WTC11 (cell line): ENCODE measurements around the gene CEMIP. TPM values are rescaled to one million over a fixed set of nuclear protein-coding genes. Genes with fewer than 3 reads are reported as not detected.

Experiments
- ATAC-seq: fragments of 200-7000 bp; cut with Tn5 transposase; 2 replicates; pipeline ENCODE4 v1.10.0; 2021; ENCODE audit warnings: mild to moderate bottlenecking, moderate library complexity
- CTCF ChIA-PET: fragments of 300-600 bp; sonication (Branson Sonifier 250); formaldehyde crosslinking; loops from one replicate; lab custom pipeline; 2021; ENCODE audit warnings: antibody characterized with exemption; lab: Charles Lee
- POLR2A ChIA-PET: fragments of 350-600 bp; sonication (Branson Sonifier 250); formaldehyde crosslinking; loops from one replicate; lab custom pipeline; 2021; ENCODE audit warnings: antibody characterized with exemption; lab: Charles Lee
- DNase-seq: peaks from one replicate; pipeline ENCODE4 v3.0.0; 2021; ENCODE audit warnings: low spot score
- H3K27ac Mint-ChIP-seq: 2 replicates; pipeline ENCODE4 v1.8.0; 2021; ENCODE audit warnings: mixed read lengths
- H3K27me3 Mint-ChIP-seq: 2 replicates; pipeline ENCODE4 v1.8.0; 2021; ENCODE audit warnings: low read depth, mild to moderate bottlenecking, moderate library complexity, mixed read lengths
- H3K36me3 Mint-ChIP-seq: 2 replicates; pipeline ENCODE4 v1.8.0; 2021; ENCODE audit warnings: mixed read lengths
- H3K4me1 Mint-ChIP-seq: 2 replicates; pipeline ENCODE4 v1.8.0; 2022; ENCODE audit warnings: mixed read lengths
- H3K4me3 Mint-ChIP-seq: 2 replicates; pipeline ENCODE4 v1.8.0; 2021; ENCODE audit warnings: mild to moderate bottlenecking, moderate library complexity, mixed read lengths
- H3K9me3 Mint-ChIP-seq: 2 replicates; pipeline ENCODE4 v1.8.0; 2021; ENCODE audit warnings: mixed read lengths
- ATF1 ChIP-seq: sonication (generic); formaldehyde crosslinking; IDR thresholded peaks from 2 replicates; pipeline ENCODE4 v1.8.1; 2023; ENCODE audit warnings: mild to moderate bottlenecking, moderate library complexity, missing genetic modification reagents
- FOXK1 ChIP-seq: sonication (generic); formaldehyde crosslinking; IDR thresholded peaks from 2 replicates; pipeline ENCODE4 v1.8.0; 2022; ENCODE audit warnings: mild to moderate bottlenecking, moderate library complexity, missing genetic modification reagents
- GABPB1 ChIP-seq: sonication (generic); formaldehyde crosslinking; IDR thresholded peaks from 2 replicates; pipeline ENCODE4 v1.8.1; 2023; ENCODE audit warnings: mild to moderate bottlenecking, missing genetic modification reagents
- IRF2 ChIP-seq: sonication (generic); formaldehyde crosslinking; IDR thresholded peaks from 2 replicates; pipeline ENCODE4 v1.8.0; 2022; ENCODE audit warnings: low read depth, missing genetic modification reagents, borderline replicate concordance
- JAZF1 ChIP-seq: fragments of 250-450 bp; sonication (Bioruptor Pico); IDR thresholded peaks from 2 replicates; pipeline ENCODE4 v1.9.0; 2021; ENCODE audit warnings: moderate library complexity, mild to moderate bottlenecking, inconsistent platforms
- MYBL2 ChIP-seq: sonication (generic); formaldehyde crosslinking; IDR thresholded peaks from 2 replicates; pipeline ENCODE4 v1.8.1; 2023; ENCODE audit warnings: mild to moderate bottlenecking, moderate library complexity, missing genetic modification reagents
- NFATC4 ChIP-seq: fragments of 250-450 bp; sonication (Bioruptor Pico); IDR thresholded peaks from 2 replicates; pipeline ENCODE4 v1.9.0; 2021; ENCODE audit warnings: mild to moderate bottlenecking
- RELA ChIP-seq: sonication (generic); formaldehyde crosslinking; IDR thresholded peaks from 2 replicates; pipeline ENCODE4 v1.8.1; 2022; ENCODE audit warnings: missing genetic modification reagents, mild to moderate bottlenecking, borderline replicate concordance
- RORB ChIP-seq: fragments of 250-450 bp; sonication (Bioruptor Pico); IDR thresholded peaks from 2 replicates; pipeline ENCODE4 v1.9.0; 2021; ENCODE audit warnings: mild to moderate bottlenecking
- SMAD4 ChIP-seq: sonication (generic); formaldehyde crosslinking; IDR thresholded peaks from 2 replicates; pipeline ENCODE4 v1.8.0; 2022; ENCODE audit warnings: mild to moderate bottlenecking, missing genetic modification reagents
- TEAD4 ChIP-seq: sonication (generic); formaldehyde crosslinking; IDR thresholded peaks from 2 replicates; pipeline ENCODE4 v1.8.0; 2022; ENCODE audit warnings: mild to moderate bottlenecking, missing genetic modification reagents
- total RNA-seq: library from RNA; stranded (reverse); gene quantifications from 3 replicates; pipeline ENCODE4 v1.2.3, GENCODE V29; 2021
- TF ChIP-seq, protein P1 (sequence below): sonication (generic); formaldehyde crosslinking; IDR thresholded peaks from 2 replicates; pipeline ENCODE4 v1.8.1; 2023; ENCODE audit warnings: mild to moderate bottlenecking, missing genetic modification reagents
- TF ChIP-seq, protein P2 (sequence below): sonication (generic); formaldehyde crosslinking; IDR thresholded peaks from 2 replicates; pipeline ENCODE4 v1.8.1; 2022; ENCODE audit warnings: mild to moderate bottlenecking, missing genetic modification reagents, moderate library complexity, borderline replicate concordance
- TF ChIP-seq, protein P3 (sequence below): sonication (generic); formaldehyde crosslinking; IDR thresholded peaks from 2 replicates; pipeline ENCODE4 v1.8.0; 2022; ENCODE audit warnings: mild to moderate bottlenecking, missing genetic modification reagents
- TF ChIP-seq, protein P4 (sequence below): fragments of 200-600 bp; IDR thresholded peaks from 2 replicates; pipeline ENCODE4 v1.8.0; 2022; ENCODE audit warnings: antibody characterized with exemption
- TF ChIP-seq, protein P5 (sequence below): sonication (generic); formaldehyde crosslinking; conservative IDR thresholded peaks from 2 replicates; pipeline ENCODE4 v1.8.1; 2022; ENCODE audit warnings: mild to moderate bottlenecking, missing genetic modification reagents
- TF ChIP-seq, protein P6 (sequence below): sonication (generic); formaldehyde crosslinking; IDR thresholded peaks from 2 replicates; pipeline ENCODE4 v1.8.0; 2023; ENCODE audit warnings: missing genetic modification reagents, mild to moderate bottlenecking, borderline replicate concordance
- TF ChIP-seq, protein P7 (sequence below): fragments of 250-450 bp; sonication (Bioruptor Pico); IDR thresholded peaks from 2 replicates; pipeline ENCODE4 v1.9.0; 2021; ENCODE audit warnings: mild to moderate bottlenecking
- TF ChIP-seq, protein P8 (sequence below): sonication (generic); formaldehyde crosslinking; IDR thresholded peaks from 2 replicates; pipeline ENCODE4 v1.8.1; 2022; ENCODE audit warnings: low read depth, missing genetic modification reagents, borderline replicate concordance

The CEMIP gene
- total RNA-seq, 1 experiment from 2014 or later, result 0.87 TPM

DNA sequence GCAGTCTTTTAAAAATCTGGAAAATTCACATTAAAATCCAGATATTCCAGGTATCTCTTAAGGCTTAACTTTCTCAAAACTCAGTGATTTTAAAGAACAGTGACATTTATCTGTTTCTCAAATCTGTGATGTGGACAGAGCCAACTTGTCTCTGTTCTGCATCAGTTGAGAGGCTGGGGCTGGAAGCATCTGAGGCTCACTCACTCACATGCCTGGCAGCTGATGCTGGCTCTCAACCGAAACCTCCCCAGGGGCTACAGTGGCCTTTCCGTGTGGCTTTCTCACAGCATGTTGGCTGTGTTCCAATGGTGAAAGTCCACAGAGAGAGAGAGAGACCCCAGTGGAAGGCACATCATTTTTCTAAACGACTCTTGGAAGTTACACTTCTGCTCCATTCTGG, 53.5 kb downstream of the CEMIP start (continued):
- TF ChIP-seq, protein P1, sequence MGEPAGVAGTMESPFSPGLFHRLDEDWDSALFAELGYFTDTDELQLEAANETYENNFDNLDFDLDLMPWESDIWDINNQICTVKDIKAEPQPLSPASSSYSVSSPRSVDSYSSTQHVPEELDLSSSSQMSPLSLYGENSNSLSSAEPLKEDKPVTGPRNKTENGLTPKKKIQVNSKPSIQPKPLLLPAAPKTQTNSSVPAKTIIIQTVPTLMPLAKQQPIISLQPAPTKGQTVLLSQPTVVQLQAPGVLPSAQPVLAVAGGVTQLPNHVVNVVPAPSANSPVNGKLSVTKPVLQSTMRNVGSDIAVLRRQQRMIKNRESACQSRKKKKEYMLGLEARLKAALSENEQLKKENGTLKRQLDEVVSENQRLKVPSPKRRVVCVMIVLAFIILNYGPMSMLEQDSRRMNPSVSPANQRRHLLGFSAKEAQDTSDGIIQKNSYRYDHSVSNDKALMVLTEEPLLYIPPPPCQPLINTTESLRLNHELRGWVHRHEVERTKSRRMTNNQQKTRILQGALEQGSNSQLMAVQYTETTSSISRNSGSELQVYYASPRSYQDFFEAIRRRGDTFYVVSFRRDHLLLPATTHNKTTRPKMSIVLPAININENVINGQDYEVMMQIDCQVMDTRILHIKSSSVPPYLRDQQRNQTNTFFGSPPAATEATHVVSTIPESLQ (CRISPR knock-in tag), result no peak
- TF ChIP-seq NFATC4 (CRISPR knock-in tag), result no peak
- TF ChIP-seq JAZF1, result no peak
- TF ChIP-seq, protein P2, sequence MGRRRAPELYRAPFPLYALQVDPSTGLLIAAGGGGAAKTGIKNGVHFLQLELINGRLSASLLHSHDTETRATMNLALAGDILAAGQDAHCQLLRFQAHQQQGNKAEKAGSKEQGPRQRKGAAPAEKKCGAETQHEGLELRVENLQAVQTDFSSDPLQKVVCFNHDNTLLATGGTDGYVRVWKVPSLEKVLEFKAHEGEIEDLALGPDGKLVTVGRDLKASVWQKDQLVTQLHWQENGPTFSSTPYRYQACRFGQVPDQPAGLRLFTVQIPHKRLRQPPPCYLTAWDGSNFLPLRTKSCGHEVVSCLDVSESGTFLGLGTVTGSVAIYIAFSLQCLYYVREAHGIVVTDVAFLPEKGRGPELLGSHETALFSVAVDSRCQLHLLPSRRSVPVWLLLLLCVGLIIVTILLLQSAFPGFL (CRISPR knock-in tag), result no peak
- TF ChIP-seq GABPB1 (CRISPR knock-in tag), result no peak
- TF ChIP-seq SMAD4 (CRISPR knock-in tag), result no peak
- no peak for TF ChIP-seq RORB (CRISPR knock-in tag)

DNA sequence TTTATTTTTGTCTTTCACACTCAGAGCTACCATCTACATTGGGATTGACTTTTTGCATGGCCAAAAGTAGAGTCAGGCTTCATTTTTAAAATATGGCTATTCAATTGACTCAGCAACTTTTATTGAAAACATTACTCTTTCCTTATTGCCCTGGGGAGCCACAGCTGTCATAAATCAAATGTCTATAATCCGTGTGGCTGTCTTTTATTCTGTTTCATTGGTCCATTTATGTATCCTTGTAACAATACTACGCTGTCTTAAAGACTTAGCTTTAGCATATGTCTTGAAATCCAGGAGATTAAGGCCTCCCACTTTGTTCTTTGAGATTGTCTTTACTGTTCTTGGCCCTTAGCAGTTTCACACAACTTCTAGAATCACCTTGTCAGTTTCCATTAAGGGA, 55.2 kb downstream of the CEMIP start:
- ATAC-seq (no peak), DNase-seq (no peak)
- H3K36me3 Mint-ChIP-seq, result no peaks in the 10 kb centered on the region
- peaks cover 71% of the 10 kb centered on the region for H3K4me1 Mint-ChIP-seq
- no peak overlapping the region for H3K4me3 Mint-ChIP-seq
- ChIA-PET POLR2A (no interaction called here), CTCF (interaction anchor here (0.7 to 2.4 kb wide), 9 partner anchors 9 to 279 kb away, joined by 3 to 9 read pairs (median 6); no protein-coding TSS in a partner anchor)
- no peak overlapping the region for H3K27ac Mint-ChIP-seq
- H3K9me3 Mint-ChIP-seq, result no peaks in the 10 kb centered on the region
- H3K27me3 Mint-ChIP-seq, result no peaks in the 10 kb centered on the region
- TF ChIP-seq RORB (CRISPR knock-in tag) (no peak), MYBL2 (CRISPR knock-in tag) (no peak), RELA (CRISPR knock-in tag) (no peak), IRF2 (no peak), TEAD4 (CRISPR knock-in tag) (no peak), FOXK1 (CRISPR knock-in tag) (no peak), ATF1 (CRISPR knock-in tag) (no peak)
- TF ChIP-seq, protein P3, sequence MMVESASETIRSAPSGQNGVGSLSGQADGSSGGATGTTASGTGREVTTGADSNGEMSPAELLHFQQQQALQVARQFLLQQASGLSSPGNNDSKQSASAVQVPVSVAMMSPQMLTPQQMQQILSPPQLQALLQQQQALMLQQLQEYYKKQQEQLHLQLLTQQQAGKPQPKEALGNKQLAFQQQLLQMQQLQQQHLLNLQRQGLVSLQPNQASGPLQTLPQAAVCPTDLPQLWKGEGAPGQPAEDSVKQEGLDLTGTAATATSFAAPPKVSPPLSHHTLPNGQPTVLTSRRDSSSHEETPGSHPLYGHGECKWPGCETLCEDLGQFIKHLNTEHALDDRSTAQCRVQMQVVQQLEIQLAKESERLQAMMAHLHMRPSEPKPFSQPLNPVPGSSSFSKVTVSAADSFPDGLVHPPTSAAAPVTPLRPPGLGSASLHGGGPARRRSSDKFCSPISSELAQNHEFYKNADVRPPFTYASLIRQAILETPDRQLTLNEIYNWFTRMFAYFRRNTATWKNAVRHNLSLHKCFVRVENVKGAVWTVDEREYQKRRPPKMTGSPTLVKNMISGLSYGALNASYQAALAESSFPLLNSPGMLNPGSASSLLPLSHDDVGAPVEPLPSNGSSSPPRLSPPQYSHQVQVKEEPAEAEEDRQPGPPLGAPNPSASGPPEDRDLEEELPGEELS (CRISPR knock-in tag), result no peak
- TF ChIP-seq, protein P4, sequence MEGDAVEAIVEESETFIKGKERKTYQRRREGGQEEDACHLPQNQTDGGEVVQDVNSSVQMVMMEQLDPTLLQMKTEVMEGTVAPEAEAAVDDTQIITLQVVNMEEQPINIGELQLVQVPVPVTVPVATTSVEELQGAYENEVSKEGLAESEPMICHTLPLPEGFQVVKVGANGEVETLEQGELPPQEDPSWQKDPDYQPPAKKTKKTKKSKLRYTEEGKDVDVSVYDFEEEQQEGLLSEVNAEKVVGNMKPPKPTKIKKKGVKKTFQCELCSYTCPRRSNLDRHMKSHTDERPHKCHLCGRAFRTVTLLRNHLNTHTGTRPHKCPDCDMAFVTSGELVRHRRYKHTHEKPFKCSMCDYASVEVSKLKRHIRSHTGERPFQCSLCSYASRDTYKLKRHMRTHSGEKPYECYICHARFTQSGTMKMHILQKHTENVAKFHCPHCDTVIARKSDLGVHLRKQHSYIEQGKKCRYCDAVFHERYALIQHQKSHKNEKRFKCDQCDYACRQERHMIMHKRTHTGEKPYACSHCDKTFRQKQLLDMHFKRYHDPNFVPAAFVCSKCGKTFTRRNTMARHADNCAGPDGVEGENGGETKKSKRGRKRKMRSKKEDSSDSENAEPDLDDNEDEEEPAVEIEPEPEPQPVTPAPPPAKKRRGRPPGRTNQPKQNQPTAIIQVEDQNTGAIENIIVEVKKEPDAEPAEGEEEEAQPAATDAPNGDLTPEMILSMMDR, result no peak
- TF ChIP-seq, protein P5, sequence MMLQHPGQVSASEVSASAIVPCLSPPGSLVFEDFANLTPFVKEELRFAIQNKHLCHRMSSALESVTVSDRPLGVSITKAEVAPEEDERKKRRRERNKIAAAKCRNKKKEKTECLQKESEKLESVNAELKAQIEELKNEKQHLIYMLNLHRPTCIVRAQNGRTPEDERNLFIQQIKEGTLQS (CRISPR knock-in tag), result no peak
- TF ChIP-seq, protein P6, sequence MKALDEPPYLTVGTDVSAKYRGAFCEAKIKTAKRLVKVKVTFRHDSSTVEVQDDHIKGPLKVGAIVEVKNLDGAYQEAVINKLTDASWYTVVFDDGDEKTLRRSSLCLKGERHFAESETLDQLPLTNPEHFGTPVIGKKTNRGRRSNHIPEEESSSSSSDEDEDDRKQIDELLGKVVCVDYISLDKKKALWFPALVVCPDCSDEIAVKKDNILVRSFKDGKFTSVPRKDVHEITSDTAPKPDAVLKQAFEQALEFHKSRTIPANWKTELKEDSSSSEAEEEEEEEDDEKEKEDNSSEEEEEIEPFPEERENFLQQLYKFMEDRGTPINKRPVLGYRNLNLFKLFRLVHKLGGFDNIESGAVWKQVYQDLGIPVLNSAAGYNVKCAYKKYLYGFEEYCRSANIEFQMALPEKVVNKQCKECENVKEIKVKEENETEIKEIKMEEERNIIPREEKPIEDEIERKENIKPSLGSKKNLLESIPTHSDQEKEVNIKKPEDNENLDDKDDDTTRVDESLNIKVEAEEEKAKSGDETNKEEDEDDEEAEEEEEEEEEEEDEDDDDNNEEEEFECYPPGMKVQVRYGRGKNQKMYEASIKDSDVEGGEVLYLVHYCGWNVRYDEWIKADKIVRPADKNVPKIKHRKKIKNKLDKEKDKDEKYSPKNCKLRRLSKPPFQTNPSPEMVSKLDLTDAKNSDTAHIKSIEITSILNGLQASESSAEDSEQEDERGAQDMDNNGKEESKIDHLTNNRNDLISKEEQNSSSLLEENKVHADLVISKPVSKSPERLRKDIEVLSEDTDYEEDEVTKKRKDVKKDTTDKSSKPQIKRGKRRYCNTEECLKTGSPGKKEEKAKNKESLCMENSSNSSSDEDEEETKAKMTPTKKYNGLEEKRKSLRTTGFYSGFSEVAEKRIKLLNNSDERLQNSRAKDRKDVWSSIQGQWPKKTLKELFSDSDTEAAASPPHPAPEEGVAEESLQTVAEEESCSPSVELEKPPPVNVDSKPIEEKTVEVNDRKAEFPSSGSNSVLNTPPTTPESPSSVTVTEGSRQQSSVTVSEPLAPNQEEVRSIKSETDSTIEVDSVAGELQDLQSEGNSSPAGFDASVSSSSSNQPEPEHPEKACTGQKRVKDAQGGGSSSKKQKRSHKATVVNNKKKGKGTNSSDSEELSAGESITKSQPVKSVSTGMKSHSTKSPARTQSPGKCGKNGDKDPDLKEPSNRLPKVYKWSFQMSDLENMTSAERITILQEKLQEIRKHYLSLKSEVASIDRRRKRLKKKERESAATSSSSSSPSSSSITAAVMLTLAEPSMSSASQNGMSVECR (CRISPR knock-in tag), result no peak
- TF ChIP-seq, protein P7, sequence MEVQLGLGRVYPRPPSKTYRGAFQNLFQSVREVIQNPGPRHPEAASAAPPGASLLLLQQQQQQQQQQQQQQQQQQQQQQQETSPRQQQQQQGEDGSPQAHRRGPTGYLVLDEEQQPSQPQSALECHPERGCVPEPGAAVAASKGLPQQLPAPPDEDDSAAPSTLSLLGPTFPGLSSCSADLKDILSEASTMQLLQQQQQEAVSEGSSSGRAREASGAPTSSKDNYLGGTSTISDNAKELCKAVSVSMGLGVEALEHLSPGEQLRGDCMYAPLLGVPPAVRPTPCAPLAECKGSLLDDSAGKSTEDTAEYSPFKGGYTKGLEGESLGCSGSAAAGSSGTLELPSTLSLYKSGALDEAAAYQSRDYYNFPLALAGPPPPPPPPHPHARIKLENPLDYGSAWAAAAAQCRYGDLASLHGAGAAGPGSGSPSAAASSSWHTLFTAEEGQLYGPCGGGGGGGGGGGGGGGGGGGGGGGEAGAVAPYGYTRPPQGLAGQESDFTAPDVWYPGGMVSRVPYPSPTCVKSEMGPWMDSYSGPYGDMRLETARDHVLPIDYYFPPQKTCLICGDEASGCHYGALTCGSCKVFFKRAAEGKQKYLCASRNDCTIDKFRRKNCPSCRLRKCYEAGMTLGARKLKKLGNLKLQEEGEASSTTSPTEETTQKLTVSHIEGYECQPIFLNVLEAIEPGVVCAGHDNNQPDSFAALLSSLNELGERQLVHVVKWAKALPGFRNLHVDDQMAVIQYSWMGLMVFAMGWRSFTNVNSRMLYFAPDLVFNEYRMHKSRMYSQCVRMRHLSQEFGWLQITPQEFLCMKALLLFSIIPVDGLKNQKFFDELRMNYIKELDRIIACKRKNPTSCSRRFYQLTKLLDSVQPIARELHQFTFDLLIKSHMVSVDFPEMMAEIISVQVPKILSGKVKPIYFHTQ (CRISPR knock-in tag), result no peak
- TF ChIP-seq, protein P8, sequence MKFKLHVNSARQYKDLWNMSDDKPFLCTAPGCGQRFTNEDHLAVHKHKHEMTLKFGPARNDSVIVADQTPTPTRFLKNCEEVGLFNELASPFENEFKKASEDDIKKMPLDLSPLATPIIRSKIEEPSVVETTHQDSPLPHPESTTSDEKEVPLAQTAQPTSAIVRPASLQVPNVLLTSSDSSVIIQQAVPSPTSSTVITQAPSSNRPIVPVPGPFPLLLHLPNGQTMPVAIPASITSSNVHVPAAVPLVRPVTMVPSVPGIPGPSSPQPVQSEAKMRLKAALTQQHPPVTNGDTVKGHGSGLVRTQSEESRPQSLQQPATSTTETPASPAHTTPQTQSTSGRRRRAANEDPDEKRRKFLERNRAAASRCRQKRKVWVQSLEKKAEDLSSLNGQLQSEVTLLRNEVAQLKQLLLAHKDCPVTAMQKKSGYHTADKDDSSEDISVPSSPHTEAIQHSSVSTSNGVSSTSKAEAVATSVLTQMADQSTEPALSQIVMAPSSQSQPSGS, result no peak
